DOHH2 (cell line): ENCODE results near the gene CDH16.

ENCODE experiments used
- H3F3A ChIP-seq: fragments of 200-600 bp; sonication (generic), shearing (Covaris generic); 2 replicates; pipeline ENCODE4 v1.6.0; 2016; ENCODE audit warnings: antibody characterized with exemption, mild to moderate bottlenecking; ENCODE audit not compliant: control insufficient read depth, insufficient read depth
- H3K27ac ChIP-seq: fragments of 200-600 bp; sonication (generic); 2 replicates; pipeline ENCODE4 v1.5.1; 2014; ENCODE audit warnings: low read depth, mild to moderate bottlenecking, low read length, moderate library complexity
- H3K27me3 ChIP-seq: fragments of 200-600 bp; sonication (generic); 2 replicates; pipeline ENCODE4 v1.6.1; 2014; ENCODE audit warnings: mild to moderate bottlenecking, low read length, mixed read lengths; ENCODE audit not compliant: control insufficient read depth
- H3K36me3 ChIP-seq: fragments of 200-600 bp; sonication (generic); 2 replicates; pipeline ENCODE4 v1.6.1; 2014; ENCODE audit warnings: mild to moderate bottlenecking, low read length, moderate library complexity, mixed read lengths; ENCODE audit not compliant: control insufficient read depth
- H3K4me1 ChIP-seq: fragments of 200-600 bp; sonication (generic); 2 replicates; pipeline ENCODE4 v1.6.1; 2014; ENCODE audit warnings: mild to moderate bottlenecking, low read length, mixed read lengths; ENCODE audit not compliant: control insufficient read depth
- H3K4me2 ChIP-seq: fragments of 200-600 bp; sonication (generic); 2 replicates; pipeline ENCODE4 v1.6.0; 2014; ENCODE audit warnings: mild to moderate bottlenecking, low read length, moderate library complexity
- H3K4me3 ChIP-seq: fragments of 200-600 bp; sonication (generic); 2 replicates; pipeline ENCODE4 v1.5.1; 2014; ENCODE audit warnings: mild to moderate bottlenecking, low read length, mixed read lengths
- H3K79me2 ChIP-seq: fragments of 200-600 bp; sonication (generic); 2 replicates; pipeline ENCODE4 v1.6.1; 2014; ENCODE audit warnings: mild to moderate bottlenecking, low read length, mixed read lengths; ENCODE audit not compliant: control insufficient read depth
- H3K9me2 ChIP-seq: fragments of 200-600 bp; sonication (generic); replicated peaks from 2 replicates; pipeline ENCODE4 v1.6.1; 2014; ENCODE audit warnings: mild to moderate bottlenecking, low read length, mixed read lengths; ENCODE audit not compliant: control insufficient read depth
- H3K9me3 ChIP-seq: fragments of 200-600 bp; sonication (generic); 2 replicates; pipeline ENCODE4 v1.6.1; 2014; ENCODE audit warnings: antibody characterized with exemption, low read length, mixed read lengths; ENCODE audit not compliant: control insufficient read depth, insufficient read depth
- H4K20me1 ChIP-seq: fragments of 200-600 bp; sonication (generic); 2 replicates; pipeline ENCODE4 v1.6.0; 2014; ENCODE audit warnings: low read depth, mild to moderate bottlenecking, antibody characterized with exemption, low read length, moderate library complexity; ENCODE audit not compliant: control insufficient read depth, insufficient read depth
- EZH2phosphoT487 ChIP-seq: fragments of 200-600 bp; sonication (generic); IDR thresholded peaks from 2 replicates; pipeline ENCODE4 v1.6.1; 2017; ENCODE audit warnings: borderline replicate concordance, mild to moderate bottlenecking, antibody characterized with exemption, low read length, moderate library complexity, mixed read lengths
- TF ChIP-seq, protein P1 (sequence below): fragments of 200-600 bp; sonication (generic); IDR thresholded peaks from one replicate; pipeline ENCODE4 v1.5.1; 2014; ENCODE audit warnings: antibody characterized with exemption, mild to moderate bottlenecking, low read depth, low read length; ENCODE audit not compliant: poor library complexity, severe bottlenecking

CDH16 gene

DNA sequence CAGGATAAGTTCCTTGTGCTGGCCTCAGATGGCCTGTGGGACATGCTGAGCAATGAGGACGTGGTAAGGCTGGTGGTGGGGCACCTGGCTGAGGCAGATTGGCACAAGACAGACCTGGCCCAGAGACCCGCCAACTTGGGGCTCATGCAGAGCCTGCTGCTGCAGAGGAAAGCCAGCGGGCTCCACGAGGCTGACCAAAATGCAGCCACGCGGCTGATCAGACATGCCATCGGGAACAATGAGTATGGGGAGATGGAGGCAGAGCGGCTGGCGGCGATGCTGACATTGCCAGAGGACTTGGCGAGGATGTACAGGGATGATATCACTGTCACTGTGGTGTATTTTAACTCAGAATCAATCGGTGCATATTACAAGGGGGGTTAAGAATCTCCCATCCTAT, 33.2 kb downstream of the CDH16 start:
- peaks cover 27% of the 10 kb centered on the region for H3K36me3 ChIP-seq
- no peak overlapping the region for H3K27ac ChIP-seq
- H3K4me3 ChIP-seq, result no peak overlapping the region
- H3K79me2 ChIP-seq, result peaks cover 27% of the 10 kb centered on the region
- no peaks in the 10 kb centered on the region for H3F3A ChIP-seq
- no peak for TF ChIP-seq EZH2phosphoT487
- TF ChIP-seq, protein P1, sequence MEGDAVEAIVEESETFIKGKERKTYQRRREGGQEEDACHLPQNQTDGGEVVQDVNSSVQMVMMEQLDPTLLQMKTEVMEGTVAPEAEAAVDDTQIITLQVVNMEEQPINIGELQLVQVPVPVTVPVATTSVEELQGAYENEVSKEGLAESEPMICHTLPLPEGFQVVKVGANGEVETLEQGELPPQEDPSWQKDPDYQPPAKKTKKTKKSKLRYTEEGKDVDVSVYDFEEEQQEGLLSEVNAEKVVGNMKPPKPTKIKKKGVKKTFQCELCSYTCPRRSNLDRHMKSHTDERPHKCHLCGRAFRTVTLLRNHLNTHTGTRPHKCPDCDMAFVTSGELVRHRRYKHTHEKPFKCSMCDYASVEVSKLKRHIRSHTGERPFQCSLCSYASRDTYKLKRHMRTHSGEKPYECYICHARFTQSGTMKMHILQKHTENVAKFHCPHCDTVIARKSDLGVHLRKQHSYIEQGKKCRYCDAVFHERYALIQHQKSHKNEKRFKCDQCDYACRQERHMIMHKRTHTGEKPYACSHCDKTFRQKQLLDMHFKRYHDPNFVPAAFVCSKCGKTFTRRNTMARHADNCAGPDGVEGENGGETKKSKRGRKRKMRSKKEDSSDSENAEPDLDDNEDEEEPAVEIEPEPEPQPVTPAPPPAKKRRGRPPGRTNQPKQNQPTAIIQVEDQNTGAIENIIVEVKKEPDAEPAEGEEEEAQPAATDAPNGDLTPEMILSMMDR, result no peak
- H4K20me1 ChIP-seq, result no peaks in the 10 kb centered on the region; the same call in 1 of the 2 replicates
- H3K9me3 ChIP-seq, result no peaks in the 10 kb centered on the region
- no peak overlapping the region for H3K4me2 ChIP-seq
- H3K9me2 ChIP-seq, result no peaks in the 10 kb centered on the region
- H3K4me1 ChIP-seq, result peaks cover 5% of the 10 kb centered on the region
- H3K27me3 ChIP-seq, result no peaks in the 10 kb centered on the region

DNA sequence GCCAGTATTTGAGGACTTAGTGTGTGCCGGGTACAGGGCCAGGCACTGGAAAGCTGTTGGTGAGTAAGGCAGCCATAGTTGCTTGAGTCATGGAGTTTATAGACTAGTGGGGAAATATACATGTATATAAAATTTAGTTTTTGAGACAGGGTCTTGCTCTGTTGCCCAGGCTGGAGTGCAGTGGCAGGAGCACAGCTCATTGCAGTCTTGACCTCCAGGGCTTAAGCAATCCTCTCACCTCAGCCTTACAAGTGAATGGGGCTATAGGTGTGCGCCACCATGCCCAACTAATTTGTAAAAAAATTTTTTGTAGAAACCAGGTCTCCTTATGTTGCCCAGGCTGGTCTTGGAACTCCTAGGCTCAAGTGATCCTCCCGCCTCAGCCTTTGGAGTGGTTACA, 36.0 kb downstream of the CDH16 start:
- H4K20me1 ChIP-seq, result no peaks in the 10 kb centered on the region
- H3K9me2 ChIP-seq, result no peaks in the 10 kb centered on the region
- TF ChIP-seq EZH2phosphoT487, result no peak
- TF ChIP-seq, protein P1, result no peak
- H3K4me1 ChIP-seq, result peaks cover 25% of the 10 kb centered on the region
- no peaks in the 10 kb centered on the region for H3K9me3 ChIP-seq
- H3K79me2 ChIP-seq, result peaks cover 27% of the 10 kb centered on the region
- no peak overlapping the region for H3K4me2 ChIP-seq
- H3K27ac ChIP-seq, result no peak overlapping the region
- peaks cover 27% of the 10 kb centered on the region for H3K36me3 ChIP-seq
- H3K4me3 ChIP-seq, result no peak overlapping the region
- H3K27me3 ChIP-seq, result no peaks in the 10 kb centered on the region
- H3F3A ChIP-seq, result no peaks in the 10 kb centered on the region

DNA sequence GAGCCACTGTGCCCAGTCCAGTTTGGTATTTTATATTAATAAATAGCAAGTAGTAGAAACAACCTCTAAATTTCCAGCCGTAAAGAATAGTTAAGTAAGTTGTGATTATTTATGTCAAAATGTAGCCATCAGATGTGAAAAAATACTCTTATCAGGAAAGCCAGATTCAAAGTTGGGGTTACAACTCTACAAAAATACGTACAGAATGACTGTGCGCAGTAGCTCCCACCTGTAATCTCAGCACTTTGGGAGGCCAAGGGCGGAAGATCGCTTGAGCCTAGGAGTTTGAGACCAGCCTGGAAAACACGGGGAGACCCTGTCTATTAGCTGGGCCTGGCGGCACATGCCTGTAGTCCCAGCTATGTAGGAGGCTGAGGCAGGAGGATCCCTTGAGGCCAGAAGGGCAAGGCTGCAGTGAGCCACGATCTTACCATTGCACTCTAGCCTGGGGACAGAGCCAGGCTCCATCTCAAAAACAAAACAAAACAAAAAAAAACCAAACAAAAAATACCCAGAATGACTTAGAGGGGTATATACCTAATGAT, 36.6 kb downstream of the CDH16 start:
- H3K4me2 ChIP-seq, result peak overlapping the region; percentile 81
- H3K27me3 ChIP-seq, result no peaks in the 10 kb centered on the region
- no peak for TF ChIP-seq EZH2phosphoT487
- TF ChIP-seq, protein P1, result no peak
- peak overlapping the region; percentile 88; the same call in 1 of the 2 replicates for H3K4me3 ChIP-seq
- peaks cover 27% of the 10 kb centered on the region for H3K79me2 ChIP-seq
- H3K9me3 ChIP-seq, result no peaks in the 10 kb centered on the region
- H3K4me1 ChIP-seq, result peaks cover 27% of the 10 kb centered on the region
- no peaks in the 10 kb centered on the region for H3K9me2 ChIP-seq
- H3K27ac ChIP-seq, result no peak overlapping the region
- no peaks in the 10 kb centered on the region for H4K20me1 ChIP-seq
- peaks cover 25% of the 10 kb centered on the region for H3K36me3 ChIP-seq
- H3F3A ChIP-seq, result no peaks in the 10 kb centered on the region

DNA sequence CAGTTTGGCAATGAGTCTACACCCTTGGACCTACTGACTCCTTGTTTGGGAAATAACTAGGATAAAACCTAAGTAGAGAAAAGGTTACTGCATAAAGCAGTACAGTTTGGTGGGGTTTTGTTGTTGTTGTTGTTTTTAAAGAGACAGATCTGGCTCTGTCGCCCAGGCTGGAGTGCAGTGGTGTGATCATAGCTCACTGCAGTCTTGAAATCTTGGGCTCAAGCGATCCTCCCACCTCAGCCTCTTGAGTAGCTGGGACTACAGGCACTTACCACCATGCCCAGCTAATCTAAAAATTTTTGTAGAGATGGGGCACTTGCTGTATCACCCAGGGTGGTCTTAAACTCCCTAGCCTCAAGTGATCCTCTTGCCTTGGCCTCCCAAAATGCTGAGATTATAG, 37.1 kb downstream of the CDH16 start:
- no peaks in the 10 kb centered on the region for H3K27me3 ChIP-seq
- H3K79me2 ChIP-seq, result peaks cover 25% of the 10 kb centered on the region
- no peaks in the 10 kb centered on the region for H3K9me2 ChIP-seq
- H3K9me3 ChIP-seq, result no peaks in the 10 kb centered on the region
- no peaks in the 10 kb centered on the region for H3F3A ChIP-seq
- peak overlapping the region; percentile 81 for H3K4me2 ChIP-seq
- no peak overlapping the region for H3K27ac ChIP-seq
- H4K20me1 ChIP-seq, result no peaks in the 10 kb centered on the region
- TF ChIP-seq, protein P1, result no peak
- no peak for TF ChIP-seq EZH2phosphoT487
- H3K4me3 ChIP-seq, result peak overlapping the region; percentile 88
- peaks cover 28% of the 10 kb centered on the region for H3K4me1 ChIP-seq
- peaks cover 20% of the 10 kb centered on the region for H3K36me3 ChIP-seq
